Bladder microvascular endothelial cell (primary cell): Measurements from ENCODE around the gene ABI3. TPM values are rescaled to one million over a fixed set of nuclear protein-coding genes. Genes with fewer than 3 reads are reported as not detected.

Experiments used
- total RNA-seq: library from RNA; depleted of rRNA; stranded (reverse); fragments of >200 nt; gene quantifications from 2 replicates; pipeline ENCODE4 v1.2.3, GENCODE V29; 2014

ABI3 gene, protein sequence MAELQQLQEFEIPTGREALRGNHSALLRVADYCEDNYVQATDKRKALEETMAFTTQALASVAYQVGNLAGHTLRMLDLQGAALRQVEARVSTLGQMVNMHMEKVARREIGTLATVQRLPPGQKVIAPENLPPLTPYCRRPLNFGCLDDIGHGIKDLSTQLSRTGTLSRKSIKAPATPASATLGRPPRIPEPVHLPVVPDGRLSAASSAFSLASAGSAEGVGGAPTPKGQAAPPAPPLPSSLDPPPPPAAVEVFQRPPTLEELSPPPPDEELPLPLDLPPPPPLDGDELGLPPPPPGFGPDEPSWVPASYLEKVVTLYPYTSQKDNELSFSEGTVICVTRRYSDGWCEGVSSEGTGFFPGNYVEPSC
- 7.3 and 18.6 TPM in 2 replicates for total RNA-seq

DNA sequence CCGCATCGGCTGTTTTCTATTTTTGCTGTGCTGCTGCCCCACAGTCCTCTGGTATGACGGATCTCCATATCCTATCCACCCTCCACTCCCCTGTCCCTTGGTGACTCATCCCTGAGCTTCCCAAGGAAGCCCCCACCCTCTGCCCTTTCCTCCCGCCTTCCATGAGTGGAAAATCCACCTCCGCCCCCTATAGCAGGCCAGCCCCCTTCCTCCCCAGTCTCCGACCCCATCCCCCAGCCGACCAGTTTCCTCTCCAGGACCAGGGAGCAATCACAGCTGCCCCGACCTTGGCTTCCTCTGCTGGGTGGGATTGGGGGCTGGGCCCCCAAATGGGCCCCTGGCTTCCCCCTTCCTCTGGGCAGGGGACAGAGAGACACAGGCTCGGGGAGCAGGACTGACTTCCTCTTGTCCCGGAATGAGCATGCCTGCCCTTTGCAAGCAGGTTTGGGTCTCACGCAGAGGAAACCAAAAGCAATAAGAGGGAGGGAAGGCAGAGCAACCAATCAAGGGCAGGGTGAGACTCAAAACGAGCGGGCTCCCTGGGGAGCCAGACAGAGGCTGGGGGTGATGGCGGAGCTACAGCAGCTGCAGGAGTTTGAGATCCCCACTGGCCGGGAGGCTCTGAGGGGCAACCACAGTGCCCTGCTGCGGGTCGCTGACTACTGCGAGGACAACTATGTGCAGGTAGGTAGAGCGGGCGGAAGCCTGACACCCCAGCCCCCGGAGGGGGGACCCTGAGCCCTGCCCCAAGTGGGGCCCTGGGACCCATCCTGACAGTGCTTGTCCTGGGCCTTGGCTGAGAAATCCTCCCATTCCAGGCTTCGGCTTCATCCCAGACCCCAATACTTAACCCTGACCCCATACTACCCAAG, at the start of gene ABI3, which contains the start of gene GNGT2:
TSS of gene ABI3 (plus strand) at position 550 of the 872 bp plus-strand sequence. CDS start at position 568, 18 bp downstream.
TSS of gene GNGT2 (minus strand) at position 417 of the 872 bp plus-strand sequence. CDS start 3,152 bp downstream, outside the sequence.

DNA sequence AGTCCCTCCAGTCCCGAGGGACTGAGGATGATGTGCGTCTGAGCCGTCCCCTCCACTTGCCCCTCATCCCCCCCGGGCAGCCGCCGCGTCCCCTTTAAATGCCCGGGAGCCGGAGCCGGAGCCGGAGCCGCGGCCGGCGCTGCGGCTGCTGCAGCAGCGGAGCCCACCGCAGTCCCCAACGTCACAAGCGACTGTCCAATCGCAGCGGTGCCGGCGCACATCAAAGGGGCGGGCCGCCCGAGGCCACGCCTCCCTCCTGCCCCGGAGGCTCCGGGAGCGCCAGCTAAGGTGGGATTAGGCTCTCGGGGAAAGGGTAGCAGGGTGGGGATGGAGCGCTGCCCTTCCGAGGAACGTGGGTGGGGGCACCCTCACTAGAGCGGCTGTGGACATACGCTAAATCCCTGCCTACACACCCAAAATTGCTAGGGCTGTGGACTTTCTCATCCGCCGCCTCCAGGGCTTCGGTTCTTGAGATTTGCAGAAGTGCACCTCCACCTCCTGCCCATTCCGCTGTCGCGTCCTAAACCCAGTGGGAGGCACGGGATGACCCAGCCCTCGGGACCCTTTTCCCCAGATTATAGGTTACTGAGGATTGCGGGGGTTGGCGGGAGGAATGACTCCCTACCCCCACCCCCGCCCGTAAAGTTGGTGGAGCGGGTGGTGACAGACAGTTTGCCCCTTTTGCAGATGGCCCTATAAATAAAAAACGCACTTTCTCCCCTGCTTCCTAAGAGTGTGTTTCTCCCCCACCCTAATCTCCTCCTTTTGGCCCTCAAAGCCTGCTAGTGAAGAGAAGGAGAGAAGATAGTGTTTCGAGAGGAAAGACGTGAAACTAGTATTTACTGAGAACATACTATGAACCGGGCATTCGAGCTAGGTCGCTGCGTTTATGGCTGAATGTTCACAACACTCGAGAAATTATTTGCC, 20.4 kb downstream of the ABI3 start, which contains the start of gene PHOSPHO1:
TSS of gene PHOSPHO1 (minus strand) at position 152 of the 927 bp plus-strand sequence. CDS start 4,096 bp downstream, outside the sequence.

Other genes starting within 250 kb of the ABI3 start
- gene GIP, start 242.1 kb upstream of the ABI3 start, total RNA-seq = not detected in 2 replicates
- gene IGF2BP1, start 213.3 kb upstream of the ABI3 start, total RNA-seq = 0.13 and 0.16 TPM in 2 replicates
- under 0.01 TPM in 2 replicates for gene B4GALNT2, start 77.9 kb upstream of the ABI3 start, total RNA-seq
- gene GNGT2, start 133 bp upstream of the ABI3 start, total RNA-seq = 0.50 and 1.3 TPM in 2 replicates
- gene PHOSPHO1, start 20.1 kb downstream of the ABI3 start, total RNA-seq = not detected in 2 replicates
- 5.5 and 14.2 TPM in 2 replicates for gene ZNF652, start 151.5 kb downstream of the ABI3 start, total RNA-seq
- gene PHB1, start 204.2 kb downstream of the ABI3 start, total RNA-seq = 150 and 210 TPM in 2 replicates